Activated CD4-positive, alpha-beta T cell treated with anti-CD3 and anti-CD28 coated beads for 48 hours (primary cell): ENCODE data around the gene AFP.
"Not testable (repeated sequence)": the region's sequence is repeated elsewhere in the genome, so short reads cannot be mapped to it uniquely, and the experiment has no call there.

ENCODE experiments used
- DNase-seq: peaks from one replicate; pipeline ENCODE4 v3.0.0-alpha.2; 2020

AFP gene

GRCh38 chr4:73435984-73436383 lies at the start of gene AFP:
Gene AFP, plus strand, starts transcription at chr4:73436221. Its CDS starts 42 bp downstream, at chr4:73436263.
- no peak for DNase-seq

GRCh38 chr4:73387552-73387951 lies 48.5 kb upstream of the AFP start:
- DNase-seq, result no peak

- no peak for DNase-seq
Observed at GRCh38 chr4:73388887-73389286, 47.1 kb upstream of the AFP start.

GRCh38 chr4:73389663-73390062 lies 46.4 kb upstream of the AFP start:
- not testable (repeated sequence) for DNase-seq

DNA sequence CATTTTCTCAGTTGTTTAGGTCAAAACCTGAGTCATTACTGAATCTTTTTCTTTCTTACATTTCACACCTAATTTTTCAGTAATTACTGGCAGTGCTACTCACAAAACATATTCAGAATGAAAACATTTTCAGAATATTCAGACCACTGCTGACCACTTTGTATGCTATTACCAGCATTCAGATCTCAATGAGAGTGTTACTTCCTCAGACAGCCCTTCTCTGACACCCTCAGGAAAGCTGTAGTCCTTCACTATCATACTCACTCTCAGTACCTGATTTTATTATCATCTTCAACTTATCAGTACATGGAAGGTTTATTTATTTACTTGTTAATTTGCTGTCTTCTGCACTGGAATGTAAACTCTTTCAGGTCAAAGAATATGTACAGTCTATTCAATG lies 44.2 kb upstream of the AFP start:
- DNase-seq, result no peak

DNA sequence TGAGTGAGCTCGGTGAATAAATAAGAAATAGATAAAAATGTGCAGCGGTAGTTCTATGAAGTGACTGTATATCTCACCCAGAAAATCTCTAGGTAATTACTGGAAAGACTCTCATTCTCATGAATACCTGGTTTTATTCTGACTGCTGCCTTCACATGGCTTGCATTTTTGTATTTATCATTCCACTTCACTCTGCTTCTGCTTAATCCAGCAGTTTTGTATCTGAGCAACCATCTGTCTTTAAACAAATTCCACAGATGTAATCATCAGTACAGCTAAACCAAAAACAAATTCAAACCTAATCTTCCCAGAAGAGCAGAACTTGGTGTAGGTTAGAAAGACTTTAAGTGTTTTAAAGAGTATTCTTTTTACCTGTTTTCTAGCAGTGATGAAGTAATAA lies 43.1 kb upstream of the AFP start:
- DNase-seq, result no peak

GRCh38 chr4:73396304-73396703 lies 39.7 kb upstream of the AFP start:
- DNase-seq, result no peak

- no peak for DNase-seq
Observed at GRCh38 chr4:73396993-73397972, 38.7 kb upstream of the AFP start.

DNA sequence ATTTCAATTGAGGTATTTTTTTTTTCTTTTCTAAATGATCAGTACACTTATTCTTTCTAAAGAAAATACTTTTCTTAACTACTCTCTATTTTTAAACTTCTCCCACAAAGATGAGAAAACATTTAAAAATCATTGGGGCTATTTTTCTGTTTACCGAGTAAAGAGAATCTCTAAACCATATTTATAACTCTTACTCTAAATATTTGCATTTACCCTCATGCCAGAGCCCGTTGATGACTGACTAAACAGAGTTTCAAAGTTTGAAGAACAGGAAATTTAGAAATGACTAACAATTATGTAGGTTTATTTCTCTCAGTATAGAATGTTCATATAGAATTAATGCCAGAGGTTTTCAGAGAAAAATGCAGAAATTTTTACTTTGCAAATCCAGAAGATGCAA lies 34.6 kb upstream of the AFP start:
- DNase-seq, result no peak

DNA sequence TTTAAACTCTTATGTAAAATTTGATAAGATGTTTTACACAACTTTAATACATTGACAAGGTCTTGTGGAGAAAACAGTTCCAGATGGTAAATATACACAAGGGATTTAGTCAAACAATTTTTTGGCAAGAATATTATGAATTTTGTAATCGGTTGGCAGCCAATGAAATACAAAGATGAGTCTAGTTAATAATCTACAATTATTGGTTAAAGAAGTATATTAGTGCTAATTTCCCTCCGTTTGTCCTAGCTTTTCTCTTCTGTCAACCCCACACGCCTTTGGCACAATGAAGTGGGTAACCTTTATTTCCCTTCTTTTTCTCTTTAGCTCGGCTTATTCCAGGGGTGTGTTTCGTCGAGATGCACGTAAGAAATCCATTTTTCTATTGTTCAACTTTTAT lies 32.0 kb upstream of the AFP start, which contains the start of gene ALB:
Gene ALB (plus strand): TSS at position 246 of the 400 bp plus-strand sequence. CDS start 41 bp downstream, at position 287.
- DNase-seq, result no peak

DNA sequence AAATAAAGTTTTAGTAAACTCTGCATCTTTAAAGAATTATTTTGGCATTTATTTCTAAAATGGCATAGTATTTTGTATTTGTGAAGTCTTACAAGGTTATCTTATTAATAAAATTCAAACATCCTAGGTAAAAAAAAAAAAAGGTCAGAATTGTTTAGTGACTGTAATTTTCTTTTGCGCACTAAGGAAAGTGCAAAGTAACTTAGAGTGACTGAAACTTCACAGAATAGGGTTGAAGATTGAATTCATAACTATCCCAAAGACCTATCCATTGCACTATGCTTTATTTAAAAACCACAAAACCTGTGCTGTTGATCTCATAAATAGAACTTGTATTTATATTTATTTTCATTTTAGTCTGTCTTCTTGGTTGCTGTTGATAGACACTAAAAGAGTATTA lies 31.6 kb upstream of the AFP start:
- no peak for DNase-seq

DNA sequence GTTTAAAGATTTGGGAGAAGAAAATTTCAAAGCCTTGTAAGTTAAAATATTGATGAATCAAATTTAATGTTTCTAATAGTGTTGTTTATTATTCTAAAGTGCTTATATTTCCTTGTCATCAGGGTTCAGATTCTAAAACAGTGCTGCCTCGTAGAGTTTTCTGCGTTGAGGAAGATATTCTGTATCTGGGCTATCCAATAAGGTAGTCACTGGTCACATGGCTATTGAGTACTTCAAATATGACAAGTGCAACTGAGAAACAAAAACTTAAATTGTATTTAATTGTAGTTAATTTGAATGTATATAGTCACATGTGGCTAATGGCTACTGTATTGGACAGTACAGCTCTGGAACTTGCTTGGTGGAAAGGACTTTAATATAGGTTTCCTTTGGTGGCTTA lies 30.9 kb upstream of the AFP start:
- DNase-seq, result no peak

DNA sequence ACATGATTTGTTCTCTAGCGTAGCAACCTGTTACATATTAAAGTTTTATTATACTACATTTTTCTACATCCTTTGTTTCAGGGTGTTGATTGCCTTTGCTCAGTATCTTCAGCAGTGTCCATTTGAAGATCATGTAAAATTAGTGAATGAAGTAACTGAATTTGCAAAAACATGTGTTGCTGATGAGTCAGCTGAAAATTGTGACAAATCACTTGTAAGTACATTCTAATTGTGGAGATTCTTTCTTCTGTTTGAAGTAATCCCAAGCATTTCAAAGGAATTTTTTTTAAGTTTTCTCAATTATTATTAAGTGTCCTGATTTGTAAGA lies 29.5 kb upstream of the AFP start:
- DNase-seq, result no peak

- DNase-seq, result no peak
Observed at GRCh38 chr4:73407227-73407673, 28.8 kb upstream of the AFP start.

GRCh38 chr4:73408181-73408867 lies 27.7 kb upstream of the AFP start:
- no peak for DNase-seq

GRCh38 chr4:73409012-73409862 lies 26.8 kb upstream of the AFP start:
- DNase-seq, result no peak

GRCh38 chr4:73409978-73410548 lies 26.0 kb upstream of the AFP start:
- DNase-seq, result no peak

GRCh38 chr4:73410916-73411730 lies 24.9 kb upstream of the AFP start:
- no peak for DNase-seq

- DNase-seq, result no peak
Observed at GRCh38 chr4:73411731-73412414, 24.1 kb upstream of the AFP start.

DNA sequence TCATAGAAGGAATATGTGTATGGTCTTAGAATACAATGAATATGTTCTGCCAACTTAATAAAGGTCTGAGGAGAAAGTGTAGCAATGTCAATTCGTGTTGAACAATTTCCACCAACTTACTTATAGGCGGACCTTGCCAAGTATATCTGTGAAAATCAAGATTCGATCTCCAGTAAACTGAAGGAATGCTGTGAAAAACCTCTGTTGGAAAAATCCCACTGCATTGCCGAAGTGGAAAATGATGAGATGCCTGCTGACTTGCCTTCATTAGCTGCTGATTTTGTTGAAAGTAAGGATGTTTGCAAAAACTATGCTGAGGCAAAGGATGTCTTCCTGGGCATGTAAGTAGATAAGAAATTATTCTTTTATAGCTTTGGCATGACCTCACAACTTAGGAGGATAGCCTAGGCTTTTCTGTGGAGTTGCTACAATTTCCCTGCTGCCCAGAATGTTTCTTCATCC lies 22.7 kb upstream of the AFP start:
- DNase-seq, result no peak

DNA sequence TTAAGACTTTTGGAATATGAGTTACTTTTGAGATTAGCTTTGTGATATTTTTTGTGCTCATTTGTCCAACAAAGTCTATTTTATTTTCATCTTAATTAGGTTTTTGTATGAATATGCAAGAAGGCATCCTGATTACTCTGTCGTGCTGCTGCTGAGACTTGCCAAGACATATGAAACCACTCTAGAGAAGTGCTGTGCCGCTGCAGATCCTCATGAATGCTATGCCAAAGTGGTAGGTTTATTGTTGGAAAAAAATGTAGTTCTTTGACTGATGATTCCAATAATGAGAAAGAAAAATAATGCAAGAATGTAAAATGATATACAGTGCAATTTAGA lies 21.1 kb upstream of the AFP start:
- DNase-seq, result no peak
